Stomach smooth muscle (tissue), 2 donors: Measurements from ENCODE around the gene CRISP3.

Source experiments
- H3K27ac ChIP-seq: one replicate; pipeline ENCODE4 v1.7.0; 2013; ENCODE audit warnings: mild to moderate bottlenecking, low read length, inconsistent platforms
- H3K27me3 ChIP-seq, 2 donors: one replicate each; pipeline ENCODE4 v1.7.0; 2013; ENCODE audit warnings: low read length in 2 of 2; ENCODE audit not compliant: insufficient read depth in 2 of 2, control insufficient read depth in 1 of 2
- H3K36me3 ChIP-seq, 2 donors: one replicate each; pipeline ENCODE4 v1.7.0; 2013; ENCODE audit warnings: low read length in 2 of 2; ENCODE audit not compliant: control insufficient read depth in 2 of 2, insufficient read depth in 2 of 2
- H3K4me1 ChIP-seq: one replicate; pipeline ENCODE4 v1.7.0; 2013; ENCODE audit warnings: low read length; ENCODE audit not compliant: control insufficient read depth, insufficient read depth
- H3K4me3 ChIP-seq, 2 donors: one replicate each; pipeline ENCODE4 v1.7.0; 2013; ENCODE audit warnings: low read length in 2 of 2
- H3K9ac ChIP-seq, 2 donors: one replicate each; pipeline ENCODE4 v1.7.0; 2013; ENCODE audit warnings: low read length in 2 of 2, mild to moderate bottlenecking in 1 of 2
- H3K9me3 ChIP-seq, 2 donors: one replicate each; pipeline ENCODE4 v1.7.0; 2013; ENCODE audit warnings: low read length in 2 of 2; ENCODE audit not compliant: control insufficient read depth in 2 of 2
- donor health status: healthy.
- donor health status: Pancreatic carcinoma.

The CRISP3 gene

DNA sequence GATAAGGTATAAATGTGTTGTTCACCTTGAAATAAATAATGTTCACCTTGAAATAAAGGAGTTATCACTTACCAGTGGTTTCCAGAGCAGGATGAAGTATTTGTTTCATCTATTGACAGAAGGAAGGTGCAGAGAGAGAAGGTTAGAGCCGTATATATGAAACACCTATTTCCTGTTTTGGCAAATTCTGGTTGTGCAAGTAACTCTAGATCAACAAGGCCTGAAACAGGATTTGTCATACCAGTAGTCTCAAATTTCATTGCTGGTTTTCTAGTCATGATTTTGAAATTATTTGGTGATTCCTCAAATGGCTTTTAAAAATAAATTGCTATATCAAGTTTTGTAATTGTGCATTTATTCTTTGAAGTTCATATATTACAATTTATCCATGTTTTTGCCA, at the start of gene CRISP3:
Gene CRISP3 (minus strand): TSS at position 130 of the 400 bp plus-strand sequence. CDS start 21 bp downstream, at position 109.
- no peaks in the 10 kb centered on the region for H3K4me1 ChIP-seq
- no peak within 1 kb of the TSS for H3K9ac ChIP-seq
- no peaks in the 10 kb centered on the region for H3K27me3 ChIP-seq
- H3K9me3 ChIP-seq, result no peaks in the 10 kb centered on the region
- no peak within 1 kb of the TSS for H3K27ac ChIP-seq
- no peaks in the 10 kb centered on the region for H3K36me3 ChIP-seq
- H3K4me3 ChIP-seq, result no peak within 1 kb of the TSS

DNA sequence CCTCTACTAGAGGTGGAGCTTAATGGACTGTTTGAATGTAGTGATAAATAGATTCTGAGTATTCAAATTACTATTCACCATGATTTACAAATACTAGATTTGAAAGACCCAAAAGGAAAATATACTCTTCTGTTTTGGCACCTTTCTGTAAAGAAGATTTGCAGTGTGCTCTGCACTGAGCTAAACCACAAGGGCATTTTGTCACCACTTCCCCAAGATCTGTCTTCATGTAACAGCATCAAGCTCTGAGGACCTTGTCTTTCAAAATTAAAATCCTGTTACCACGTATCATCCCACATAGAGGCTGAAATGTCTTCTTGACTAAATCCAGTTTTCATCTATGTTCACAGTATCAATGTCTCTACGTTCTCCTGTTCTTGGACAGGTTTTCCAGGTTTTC, 46.2 kb upstream of the CRISP3 start:
- Histone ChIP-seq H3K9ac (no peak overlapping the region), H3K27me3 (no peaks in the 10 kb centered on the region), H3K36me3 (no peaks in the 10 kb centered on the region), H3K4me1 (no peaks in the 10 kb centered on the region), H3K27ac (no peak overlapping the region), H3K4me3 (no peak overlapping the region), H3K9me3 (no peaks in the 10 kb centered on the region)

GRCh38 chr6:49787176-49787575, 43.0 kb upstream of the CRISP3 start, which contains the start of gene PGK2:
PGK2 (minus strand) TSS chr6:49787285; CDS start chr6:49787187, 98 bp downstream.
- H3K4me1 ChIP-seq, result no peaks in the 10 kb centered on the region
- H3K4me3 ChIP-seq, result no peak within 1 kb of the TSS
- H3K27ac ChIP-seq, result no peak within 1 kb of the TSS
- H3K36me3 ChIP-seq, result no peaks in the 10 kb centered on the region
- no peak within 1 kb of the TSS for H3K9ac ChIP-seq
- no peaks in the 10 kb centered on the region for H3K27me3 ChIP-seq
- H3K9me3 ChIP-seq, result no peaks in the 10 kb centered on the region

DNA sequence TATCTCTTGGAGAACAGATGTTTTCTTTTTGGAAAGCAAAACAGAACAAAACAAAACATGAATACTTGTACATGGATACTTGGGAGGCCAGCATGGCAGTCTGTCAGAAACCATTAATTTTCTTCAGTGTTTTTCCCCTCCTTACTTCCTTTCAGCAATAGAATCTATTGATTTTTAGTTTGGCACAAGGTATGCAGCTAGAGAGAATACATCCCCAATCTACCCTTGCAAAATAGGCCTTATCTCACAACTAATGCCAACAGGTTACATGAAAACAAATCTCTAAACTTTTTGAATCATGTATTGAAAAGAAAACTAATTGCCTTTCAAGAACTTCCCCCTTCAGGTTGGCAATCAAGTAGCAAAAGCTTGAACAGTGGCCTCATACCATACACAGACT, 40.1 kb upstream of the CRISP3 start:
- no peaks in the 10 kb centered on the region for H3K36me3 ChIP-seq
- no peaks in the 10 kb centered on the region for H3K27me3 ChIP-seq
- H3K9ac ChIP-seq, result no peak overlapping the region
- no peak overlapping the region for H3K4me3 ChIP-seq
- H3K4me1 ChIP-seq, result no peaks in the 10 kb centered on the region
- H3K27ac ChIP-seq, result no peak overlapping the region
- no peaks in the 10 kb centered on the region for H3K9me3 ChIP-seq

- Histone ChIP-seq H3K36me3 (no peaks in the 10 kb centered on the region), H3K9me3 (no peaks in the 10 kb centered on the region), H3K27ac (no peak overlapping the region), H3K4me1 (no peaks in the 10 kb centered on the region), H3K27me3 (no peaks in the 10 kb centered on the region), H3K9ac (no peak overlapping the region), H3K4me3 (no peak overlapping the region)
Measured at GRCh38 chr6:49782725-49783124, 38.5 kb upstream of the CRISP3 start.

- Histone ChIP-seq H3K9ac (no peak overlapping the region), H3K27ac (no peak overlapping the region), H3K36me3 (no peaks in the 10 kb centered on the region), H3K4me3 (no peak overlapping the region), H3K4me1 (no peaks in the 10 kb centered on the region), H3K27me3 (no peaks in the 10 kb centered on the region), H3K9me3 (no peaks in the 10 kb centered on the region)
Measured at GRCh38 chr6:49782293-49782692, 38.1 kb upstream of the CRISP3 start.

GRCh38 chr6:49776444-49776843, 32.3 kb upstream of the CRISP3 start:
- Histone ChIP-seq H3K36me3 (no peaks in the 10 kb centered on the region), H3K27ac (no peak overlapping the region), H3K9ac (no peak overlapping the region), H3K4me3 (no peak overlapping the region), H3K27me3 (no peaks in the 10 kb centered on the region), H3K9me3 (no peaks in the 10 kb centered on the region), H3K4me1 (no peaks in the 10 kb centered on the region)

DNA sequence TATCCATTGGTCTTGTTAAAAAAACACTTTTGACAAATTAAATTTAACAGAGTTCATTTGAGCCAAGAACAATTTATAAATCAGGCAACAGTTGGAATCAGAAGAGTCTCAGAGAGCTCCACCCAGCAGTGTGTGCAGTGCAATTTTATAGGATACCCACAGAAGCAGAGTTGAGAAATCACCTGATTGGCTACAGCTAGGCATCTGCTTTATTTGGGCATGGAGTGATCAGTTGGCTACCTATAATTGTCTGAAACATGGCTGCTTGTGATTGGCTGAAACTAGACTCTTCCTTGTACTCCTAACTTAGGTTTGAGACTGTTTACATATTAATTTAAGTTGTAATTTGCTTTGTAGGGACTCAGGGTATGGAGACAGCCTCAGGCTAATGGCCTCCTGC, 30.9 kb upstream of the CRISP3 start:
- H3K4me1 ChIP-seq, result no peaks in the 10 kb centered on the region
- H3K27me3 ChIP-seq, result no peaks in the 10 kb centered on the region
- H3K9me3 ChIP-seq, result no peaks in the 10 kb centered on the region
- no peaks in the 10 kb centered on the region for H3K36me3 ChIP-seq
- no peak overlapping the region for H3K4me3 ChIP-seq
- H3K9ac ChIP-seq, result no peak overlapping the region
- H3K27ac ChIP-seq, result no peak overlapping the region

GRCh38 chr6:49772285-49772684, 28.1 kb upstream of the CRISP3 start:
- Histone ChIP-seq H3K27ac (no peak overlapping the region), H3K36me3 (no peaks in the 10 kb centered on the region), H3K4me1 (no peaks in the 10 kb centered on the region), H3K4me3 (no peak overlapping the region), H3K9me3 (no peaks in the 10 kb centered on the region), H3K27me3 (no peaks in the 10 kb centered on the region), H3K9ac (no peak overlapping the region)

DNA sequence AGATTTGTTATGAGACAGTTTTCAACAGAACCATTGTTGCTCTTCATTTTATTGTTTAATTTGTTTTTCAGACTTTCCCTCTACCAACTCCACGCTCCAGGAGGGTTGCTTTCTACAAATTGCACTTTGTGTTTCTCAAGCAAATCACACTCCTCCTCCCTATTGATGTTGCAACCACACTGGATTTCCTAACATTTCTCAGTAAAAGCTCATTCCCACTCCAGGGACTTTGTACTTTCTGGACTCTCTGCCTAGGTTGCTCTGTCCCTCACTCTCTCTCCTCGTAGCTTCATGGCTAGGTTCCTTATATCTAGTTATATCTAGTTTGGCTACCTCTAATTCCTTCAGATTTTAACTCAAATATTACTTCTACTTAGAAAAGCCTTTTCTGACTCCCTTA, 22.6 kb upstream of the CRISP3 start:
- Histone ChIP-seq H3K27me3 (no peaks in the 10 kb centered on the region), H3K27ac (no peak overlapping the region), H3K36me3 (no peaks in the 10 kb centered on the region)

DNA sequence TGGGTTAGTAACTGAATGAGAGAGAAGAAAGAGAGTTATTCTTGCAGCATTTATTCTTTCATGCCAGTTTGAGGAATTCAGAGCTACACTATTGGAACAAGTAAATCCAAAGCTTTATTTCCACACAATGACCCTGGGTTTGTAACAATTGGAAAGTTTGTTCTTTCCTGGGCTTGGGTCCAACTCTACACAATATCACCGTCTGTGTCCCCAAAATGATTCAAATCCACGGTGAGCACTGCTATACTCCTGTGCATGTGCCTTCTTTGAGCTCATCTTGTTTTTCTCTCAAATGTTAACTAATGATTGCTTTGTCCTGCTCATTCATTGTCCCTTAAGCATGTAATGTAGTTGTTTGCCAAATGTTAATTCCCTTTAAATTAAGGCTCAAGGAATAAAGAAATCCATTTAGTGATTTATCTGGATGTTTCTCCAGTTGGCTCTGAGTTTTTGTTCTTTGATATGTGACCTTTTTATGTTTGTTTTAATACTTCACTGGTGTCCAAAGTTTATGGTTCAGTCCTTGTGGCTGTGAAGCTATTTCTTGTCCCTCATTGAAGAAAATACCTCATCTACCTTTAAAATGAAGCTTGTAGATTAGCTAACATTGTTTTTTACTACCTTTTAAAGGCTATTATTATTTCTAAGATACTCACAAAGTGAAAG, 20.5 kb upstream of the CRISP3 start:
- Histone ChIP-seq H3K4me1 (no peaks in the 10 kb centered on the region), H3K9me3 (no peaks in the 10 kb centered on the region), H3K4me3 (no peak overlapping the region)

More for the DNA sequence above, 22.6 kb upstream of the CRISP3 start:
- no peaks in the 10 kb centered on the region for H3K4me1 ChIP-seq
- H3K9me3 ChIP-seq, result no peaks in the 10 kb centered on the region
- H3K9ac ChIP-seq, result no peak overlapping the region
- no peak overlapping the region for H3K4me3 ChIP-seq

More for the DNA sequence above, 20.5 kb upstream of the CRISP3 start:
- H3K27ac ChIP-seq, result no peak overlapping the region
- no peak overlapping the region for H3K9ac ChIP-seq
- no peaks in the 10 kb centered on the region for H3K36me3 ChIP-seq
- no peaks in the 10 kb centered on the region for H3K27me3 ChIP-seq
